Body of pancreas (tissue), 4 donors: ENCODE results near the gene PFN3.

Source experiments
- CTCF ChIP-seq, 7 experiments: fragments of 450-650 bp in 4 of 7; fragments of 200-600 bp in 3 of 7; sonication (generic) in 3 of 7; IDR thresholded peaks; one replicate each; pipeline ENCODE4 v1.5.1; 2016 to 2019; ENCODE audit warnings: antibody characterized with exemption in 7 of 7
- POLR2A ChIP-seq, 3 donors: fragments of 450-650 bp; IDR thresholded peaks; one replicate each; pipeline ENCODE4 v1.6.1; 2016; ENCODE audit warnings: antibody characterized with exemption in 3 of 3, mild to moderate bottlenecking in 2 of 3

GRCh38 chr5:177423671-177424070 is 23.2 kb upstream of the PFN3 start:
- no peak for TF ChIP-seq CTCF (IDR thresholded peaks at IDR 0.05)
- TF ChIP-seq POLR2A (IDR thresholded peaks at IDR 0.05) = no peak
